ENCODE results near the gene CROCC. TPM values are rescaled to one million over a fixed set of nuclear protein-coding genes. Genes with fewer than 3 reads are reported as not detected.

Gene CROCC
- total RNA-seq, 3 donors from 2014 or later: 15.5 to 43.9 (median 24.7) TPM

- H3K4me1 ChIP-seq: no peaks in the 10 kb centered on the region
- no peak overlapping the region for H3K27ac ChIP-seq
- TF ChIP-seq CTCF (IDR thresholded peaks at IDR 0.05): no peak
- TF ChIP-seq POLR2A (IDR thresholded peaks at IDR 0.05): no peak
- no peak for TF ChIP-seq POLR2AphosphoS5 (IDR thresholded peaks at IDR 0.05)
- no peak overlapping the region for H3K4me3 ChIP-seq
- no peaks in the 10 kb centered on the region for H3K27me3 ChIP-seq
- intact Hi-C loops (cut with DNase I; ENCODE audit: low total_unique reads): no loop called here
- DNase-seq (ENCODE audit: low spot score in 2 of 2): no peak
- no peaks in the 10 kb centered on the region for H3K36me3 ChIP-seq
- no peaks in the 10 kb centered on the region for H3K9me3 ChIP-seq
These were observed 65.2 kb downstream of the CROCC start for GRCh38 chr1:16986962-16987361.

- intact Hi-C loops (cut with DNase I; ENCODE audit: low total_unique reads): no loop called here
- Histone ChIP-seq H3K4me3 (no peak overlapping the region), H3K27ac (no peak overlapping the region), H3K9me3 (no peaks in the 10 kb centered on the region), H3K36me3 (no peaks in the 10 kb centered on the region), H3K27me3 (no peaks in the 10 kb centered on the region), H3K4me1 (no peaks in the 10 kb centered on the region)
- TF ChIP-seq POLR2AphosphoS5 (IDR thresholded peaks at IDR 0.05) (no peak), CTCF (IDR thresholded peaks at IDR 0.05) (no peak), POLR2A (IDR thresholded peaks at IDR 0.05) (no peak)
- DNase-seq (ENCODE audit: low spot score in 2 of 2): no peak
These were observed 66.5 kb downstream of the CROCC start for GRCh38 chr1:16988210-16988609.

- no peaks in the 10 kb centered on the region for H3K27me3 ChIP-seq
- TF ChIP-seq POLR2A (IDR thresholded peaks at IDR 0.05): no peak
- TF ChIP-seq POLR2AphosphoS5 (IDR thresholded peaks at IDR 0.05): no peak
- no peak for TF ChIP-seq CTCF (IDR thresholded peaks at IDR 0.05)
- H3K4me1 ChIP-seq: no peaks in the 10 kb centered on the region
- H3K27ac ChIP-seq: no peak overlapping the region
- intact Hi-C loops (cut with DNase I; ENCODE audit: low total_unique reads): no loop called here
- no peak overlapping the region for H3K4me3 ChIP-seq
- no peaks in the 10 kb centered on the region for H3K9me3 ChIP-seq
- no peaks in the 10 kb centered on the region for H3K36me3 ChIP-seq
- no peak for DNase-seq (ENCODE audit: low spot score in 2 of 2)
These were observed 68.1 kb downstream of the CROCC start for GRCh38 chr1:16989676-16990391.

GRCh38 chr1:16991571-16991970, 69.8 kb downstream of the CROCC start:
- H3K4me3 ChIP-seq: no peak overlapping the region
- H3K36me3 ChIP-seq: no peaks in the 10 kb centered on the region
- intact Hi-C loops (cut with DNase I; ENCODE audit: low total_unique reads): no loop called here
- no peaks in the 10 kb centered on the region for H3K27me3 ChIP-seq
- DNase-seq (ENCODE audit: low spot score in 2 of 2): no peak
- H3K27ac ChIP-seq: no peak overlapping the region
- no peaks in the 10 kb centered on the region for H3K4me1 ChIP-seq
- no peaks in the 10 kb centered on the region for H3K9me3 ChIP-seq
- TF ChIP-seq CTCF (IDR thresholded peaks at IDR 0.05) (no peak), POLR2AphosphoS5 (IDR thresholded peaks at IDR 0.05) (no peak), POLR2A (IDR thresholded peaks at IDR 0.05) (no peak)

GRCh38 chr1:16992102-16992501, 70.4 kb downstream of the CROCC start:
- TF ChIP-seq POLR2A (IDR thresholded peaks at IDR 0.05) (no peak), CTCF (IDR thresholded peaks at IDR 0.05) (no peak), POLR2AphosphoS5 (IDR thresholded peaks at IDR 0.05) (no peak)
- DNase-seq (ENCODE audit: low spot score in 2 of 2): no peak
- H3K4me3 ChIP-seq: no peak overlapping the region
- intact Hi-C loops (cut with DNase I; ENCODE audit: low total_unique reads): no loop called here
- no peaks in the 10 kb centered on the region for H3K27me3 ChIP-seq
- no peak overlapping the region for H3K27ac ChIP-seq
- H3K4me1 ChIP-seq: no peaks in the 10 kb centered on the region
- no peaks in the 10 kb centered on the region for H3K36me3 ChIP-seq
- H3K9me3 ChIP-seq: no peaks in the 10 kb centered on the region
